Measurements from ENCODE around the gene TMEM14B.
A peak's percentile ranks its signal among the peaks of the same experiment; 100 is the strongest.
"Not testable (repeated sequence)": the region's sequence is repeated elsewhere in the genome, so short reads cannot be mapped to it uniquely, and the experiment has no call there.

The TMEM14B gene

GRCh38 chr6:10746915-10747250, 722 bp upstream of the TMEM14B start:
- no peak for TF ChIP-seq CTCF (IDR thresholded peaks at IDR 0.05; ENCODE audit: insufficient read depth, missing control alignments)
- no peak for DNase-seq (ENCODE audit: insufficient read length, low spot score)
- no peak for FAIRE-seq

- DNase-seq (ENCODE audit: insufficient read length, low spot score) (no peak), FAIRE-seq (no peak)
- no peak for TF ChIP-seq CTCF (IDR thresholded peaks at IDR 0.05; ENCODE audit: insufficient read depth, missing control alignments)
These were observed 2.1 kb downstream of the TMEM14B start for GRCh38 chr6:10749734-10750133.

GRCh38 chr6:10750568-10750967, 3.0 kb downstream of the TMEM14B start:
- not testable (repeated sequence) for FAIRE-seq; DNase-seq (ENCODE audit: insufficient read length, low spot score)

GRCh38 chr6:10751757-10752156, 4.2 kb downstream of the TMEM14B start:
- not testable (repeated sequence) for DNase-seq (ENCODE audit: insufficient read length, low spot score)

GRCh38 chr6:10756085-10756484, 8.5 kb downstream of the TMEM14B start:
- FAIRE-seq: no peak

More at GRCh38 chr6:10751757-10752156, 4.2 kb downstream of the TMEM14B start:
- not testable (repeated sequence) for FAIRE-seq

GRCh38 chr6:10759312-10759839, 11.8 kb downstream of the TMEM14B start:
- DNase-seq (ENCODE audit: insufficient read length, low spot score) (no peak), FAIRE-seq (no peak)
- TF ChIP-seq CTCF (IDR thresholded peaks at IDR 0.05; ENCODE audit: insufficient read depth, missing control alignments): peak; percentile 43

More at GRCh38 chr6:10756085-10756484, 8.5 kb downstream of the TMEM14B start:
- TF ChIP-seq CTCF (IDR thresholded peaks at IDR 0.05; ENCODE audit: insufficient read depth, missing control alignments): no peak
- no peak for DNase-seq (ENCODE audit: insufficient read length, low spot score)

- FAIRE-seq: no peak
- DNase-seq (ENCODE audit: insufficient read length, low spot score): no peak
- no peak for TF ChIP-seq CTCF (IDR thresholded peaks at IDR 0.05; ENCODE audit: insufficient read depth, missing control alignments)
These were observed 12.3 kb downstream of the TMEM14B start for GRCh38 chr6:10759884-10760329.

- no peak for FAIRE-seq
- TF ChIP-seq CTCF (IDR thresholded peaks at IDR 0.05; ENCODE audit: insufficient read depth, missing control alignments): no peak
- DNase-seq (ENCODE audit: insufficient read length, low spot score): no peak
These were observed 15.4 kb downstream of the TMEM14B start for GRCh38 chr6:10763006-10763405.

All from D721Med (cell line).